BJ (cell line): Measurements from ENCODE around the gene ETV6. TPM values are rescaled to one million over a fixed set of nuclear protein-coding genes. Genes with fewer than 3 reads are reported as not detected.

Experiments used
- CTCF ChIA-PET: fragments of 350-600 bp; formaldehyde crosslinking; extraction: SDS; loops from one replicate; lab custom pipeline; 2021; ENCODE audit warnings: antibody characterized with exemption, inconsistent platforms; lab: Yijun Ruan, JAX
- POLR2A ChIA-PET: fragments of 300-600 bp; sonication (Branson Sonifier 250); formaldehyde crosslinking; extraction: SDS; loops from one replicate; lab custom pipeline; 2021; ENCODE audit warnings: antibody characterized with exemption; lab: Charles Lee
- DNase-seq: peaks from one replicate; pipeline ENCODE4 v3.0.0-alpha.2; 2011; ENCODE audit warnings: low read depth
- H3K27me3 ChIP-seq: 2 replicates; pipeline ENCODE4 v1.6.0; 2011; ENCODE audit warnings: low read length; ENCODE audit not compliant: control insufficient read depth, insufficient read depth
- H3K36me3 ChIP-seq: 2 replicates; pipeline ENCODE4 v1.5.1; 2011; ENCODE audit warnings: low read length; ENCODE audit not compliant: control insufficient read depth, insufficient read depth
- H3K4me3 ChIP-seq: 2 replicates; pipeline ENCODE4 v1.5.1; 2011; ENCODE audit warnings: low read depth, mild to moderate bottlenecking, control low read depth, low read length
- CTCF ChIP-seq: IDR thresholded peaks from 2 replicates; pipeline ENCODE4 v1.5.1; 2011; ENCODE audit warnings: low read depth, mild to moderate bottlenecking, control low read depth, inconsistent platforms, low read length, moderate library complexity; ENCODE audit not compliant: insufficient read depth
- polyA plus RNA-seq: library from polyadenylated mRNA; depleted of rRNA; stranded (reverse); fragments of >200 nt; gene quantifications from 2 replicates; pipeline ENCODE4 v1.2.3, GENCODE V29; 2011

ETV6 gene
- polyA plus RNA-seq, 1 experiment, result 10.7 TPM

- CTCF ChIA-PET, result interaction anchor here (0.6 kb wide), 1 partner anchor 114 kb away, joined by 4 read pairs; no protein-coding TSS in a partner anchor
These were observed 267.3 kb downstream of the ETV6 start for GRCh38 chr12:11916771-11917170.

GRCh38 chr12:11917501-11917900 is 268.0 kb downstream of the ETV6 start:
- no peak overlapping the region for H3K4me3 ChIP-seq
- no peak for TF ChIP-seq CTCF
- ChIA-PET POLR2A (no interaction called here), CTCF (interaction anchor here (0.6 kb wide), 1 partner anchor 114 kb away, joined by 4 read pairs; no protein-coding TSS in a partner anchor)
- DNase-seq, result no peak
- 0 out of 2 replicates have a peak, but pooled peaks cover 7% of the 10 kb centered on the region for H3K27me3 ChIP-seq
- H3K36me3 ChIP-seq, result no peaks in the 10 kb centered on the region

More at GRCh38 chr12:11916771-11917170, 267.3 kb downstream of the ETV6 start:
- no peak overlapping the region for H3K4me3 ChIP-seq
- TF ChIP-seq CTCF, result no peak
- H3K27me3 ChIP-seq, result 0 out of 2 replicates have a peak, but pooled peaks cover 3% of the 10 kb centered on the region
- H3K36me3 ChIP-seq, result no peaks in the 10 kb centered on the region
- POLR2A ChIA-PET, result no interaction called here
- no peak for DNase-seq

- H3K27me3 ChIP-seq, result 0 out of 2 replicates have a peak, but pooled peaks cover 8% of the 10 kb centered on the region
- no peaks in the 10 kb centered on the region for H3K36me3 ChIP-seq
- ChIA-PET POLR2A (interaction anchor here (0.6 kb wide), 1 partner anchor 334 kb away, joined by 3 read pairs; no protein-coding TSS in a partner anchor), CTCF (interaction anchor here (0.9 to 1.5 kb wide), 2 partner anchors 11 to 12 kb away, joined by 3 to 5 read pairs; no protein-coding TSS in a partner anchor)
- no peak for DNase-seq
- TF ChIP-seq CTCF, result no peak
- H3K4me3 ChIP-seq, result no peak overlapping the region
These were observed 270.8 kb downstream of the ETV6 start for GRCh38 chr12:11920231-11920630.

- CTCF ChIA-PET, result no interaction called here
- TF ChIP-seq CTCF, result no peak
- DNase-seq, result no peak
- POLR2A ChIA-PET, result interaction anchor here (0.5 kb wide), 1 partner anchor 233 kb away, joined by 17 read pairs; no protein-coding TSS in a partner anchor
- H3K4me3 ChIP-seq, result no peak overlapping the region
- peaks cover 9% of the 10 kb centered on the region; the same call in 1 of the 2 replicates for H3K27me3 ChIP-seq
- no peaks in the 10 kb centered on the region for H3K36me3 ChIP-seq
These were observed 272.9 kb downstream of the ETV6 start for GRCh38 chr12:11922361-11922760.

GRCh38 chr12:11923067-11923466 is 273.6 kb downstream of the ETV6 start:
- ChIA-PET POLR2A (no interaction called here), CTCF (no interaction called here)
- peaks cover 9% of the 10 kb centered on the region; the same call in 1 of the 2 replicates for H3K27me3 ChIP-seq
- DNase-seq, result no peak
- H3K4me3 ChIP-seq, result no peak overlapping the region
- H3K36me3 ChIP-seq, result no peaks in the 10 kb centered on the region
- no peak for TF ChIP-seq CTCF
